Ovary (tissue), 9 donors: ENCODE data around the gene PRELID1. TPM values are rescaled to one million over a fixed set of nuclear protein-coding genes. Genes with fewer than 3 reads are reported as not detected.

Experiments
- DNase-seq, 5 donors: peaks; one replicate each; pipeline ENCODE4 v3.0.0-alpha.2; 2019 to 2020
- H3K27ac ChIP-seq, 2 donors: fragments of 200-600 bp; one replicate each; pipeline versions ENCODE4 v1.5.1 to v1.8.0; 2019 to 2022
- H3K27me3 ChIP-seq: fragments of 200-600 bp; one replicate; pipeline ENCODE4 v1.8.0; 2022
- H3K36me3 ChIP-seq: fragments of 200-600 bp; sonication (generic); one replicate; pipeline ENCODE4 v1.5.1; 2019
- H3K4me1 ChIP-seq: one replicate; pipeline ENCODE4 v1.8.1; 2013; ENCODE audit warnings: mild to moderate bottlenecking, moderate library complexity; ENCODE audit not compliant: insufficient read depth
- H3K4me3 ChIP-seq: fragments of 200-600 bp; sonication (generic); one replicate; pipeline ENCODE4 v1.5.1; 2017
- H3K9me3 ChIP-seq, 2 donors: fragments of 200-600 bp in 1 of 2; sonication (generic) in 1 of 2; one replicate each; pipeline versions ENCODE4 v1.5.1 to v1.8.1; 2013 to 2019; ENCODE audit warnings: mild to moderate bottlenecking in 1 of 2, moderate library complexity in 1 of 2
- CTCF ChIP-seq, 3 donors: fragments of 450-650 bp in 2 of 3; fragments of 200-600 bp in 1 of 3; IDR thresholded peaks; one replicate each; pipeline versions ENCODE4 v1.5.1 to v1.8.0; 2016 to 2022; ENCODE audit warnings: antibody characterized with exemption in 3 of 3, mild to moderate bottlenecking in 1 of 3
- EP300 ChIP-seq: sonication (generic); formaldehyde crosslinking; IDR thresholded peaks from one replicate; pipeline ENCODE4 v1.6.1; 2017; ENCODE audit warnings: antibody characterized with exemption
- POLR2A ChIP-seq: fragments of 450-650 bp; IDR thresholded peaks from one replicate; pipeline ENCODE4 v1.6.1; 2017; ENCODE audit warnings: antibody characterized with exemption, mild to moderate bottlenecking, moderate library complexity
- WGBS, 3 donors: extraction: QIAGEN DNeasy Blood & Tissue Kit in 1 of 3; methylation state at CpG; one replicate each; pipeline versions ENCODE4 v1.1.5 to v1.1.7; 2013 to 2017; 5-methylcytosine and 5-hydroxymethylcytosine counted together
- intact Hi-C, 4 donors: fragments of 100-400 bp; cut with DNase I; formaldehyde crosslinking; loops; one replicate each; pipeline versions ENCODE4 v1.11.0 to v1.15.1; 2022 to 2023
- polyA plus RNA-seq, 2 donors: library from polyadenylated mRNA; stranded (reverse); fragments of 200-250 nt in 1 of 2; fragments of 350-450 nt in 1 of 2; fragmentation: Illumina TruSeq in 1 of 2; extraction: RNeasy Lipid Tissue Mini Kit (QIAGEN cat#74804) in 1 of 2; gene quantifications; one replicate each; pipeline ENCODE4 v1.2.3, GENCODE V29; 2013 to 2014
- total RNA-seq, 7 donors: library from RNA; depleted of rRNA in 2 of 7; stranded (reverse); fragments of >200 nt in 2 of 7; fragmentation: NEBNext Ultra II Directional in 3 of 7; extraction: Animal tissue kit (Norgen Biotek cat#: 25700) in 3 of 7; gene quantifications; one replicate each; pipeline versions ENCODE4 v1.1.0 to v1.2.4, GENCODE V29; 2016 to 2023
- donor health status: DM: no; HTN: no; CAD: no; lungs with moderate emphysema.
- donor health status: DM: no; HTN: no; CAD: no.
- donor health status: Bipolar disorder and iron deficiency.
- donor health status: DM: yes; HTN: yes; CAD: no.
- donor health status: DM: no; HTN: no; CAD: no.
- donor health status: DM: yes; HTN: yes; CAD: no.

Gene PRELID1
- total and polyA plus RNA-seq, 9 donors = 42.8 to 96.8 (median 74.6) TPM

GRCh38 chr5:177269976-177270375, 33.6 kb upstream of the PRELID1 start:
- Histone ChIP-seq H3K27me3 (no peaks in the 10 kb centered on the region), H3K9me3 (no peaks in the 10 kb centered on the region), H3K36me3 (no peaks in the 10 kb centered on the region), H3K4me1 (no peaks in the 10 kb centered on the region), H3K27ac (no peak overlapping the region), H3K4me3 (no peak overlapping the region)
- no peak for DNase-seq
- intact Hi-C loops = no loop called here
- TF ChIP-seq CTCF (IDR thresholded peaks at IDR 0.05) = no peak
- TF ChIP-seq EP300 = no peak
- TF ChIP-seq POLR2A = no peak
- 77 to 83% (median 83%) methylated on average over 3 of the region's 3 CpGs for WGBS, 3 donors

GRCh38 chr5:177270653-177271052, 32.9 kb upstream of the PRELID1 start:
- no peak overlapping the region for H3K4me3 ChIP-seq
- TF ChIP-seq EP300 (no peak), POLR2A (no peak), CTCF (IDR thresholded peaks at IDR 0.05) (no peak)
- 90 to 94% (median 94%) methylated on average over 3 of the region's 3 CpGs for WGBS, 3 donors
- no peaks in the 10 kb centered on the region for H3K36me3 ChIP-seq
- H3K27me3 ChIP-seq = no peaks in the 10 kb centered on the region
- H3K9me3 ChIP-seq = no peaks in the 10 kb centered on the region
- no peak overlapping the region for H3K27ac ChIP-seq
- no peaks in the 10 kb centered on the region for H3K4me1 ChIP-seq
- intact Hi-C loops = no loop called here
- DNase-seq = no peak

- no peaks in the 10 kb centered on the region for H3K9me3 ChIP-seq
- no peaks in the 10 kb centered on the region for H3K4me1 ChIP-seq
- no peaks in the 10 kb centered on the region for H3K36me3 ChIP-seq
- H3K4me3 ChIP-seq = no peak overlapping the region
- TF ChIP-seq CTCF (IDR thresholded peaks at IDR 0.05) (no peak), EP300 (no peak), POLR2A (no peak)
- WGBS, 3 donors = 91 to 95% (median 91%) methylated on average over 4 of the region's 4 CpGs
- intact Hi-C loops = no loop called here
- H3K27ac ChIP-seq = no peak overlapping the region
- DNase-seq = no peak
- no peaks in the 10 kb centered on the region for H3K27me3 ChIP-seq
These were observed 32.5 kb upstream of the PRELID1 start for GRCh38 chr5:177271113-177271512.

GRCh38 chr5:177275883-177276282, 27.7 kb upstream of the PRELID1 start:
- no peaks in the 10 kb centered on the region for H3K9me3 ChIP-seq
- intact Hi-C loops = no loop called here
- DNase-seq = no peak
- no peak overlapping the region for H3K27ac ChIP-seq
- H3K27me3 ChIP-seq = no peaks in the 10 kb centered on the region
- H3K36me3 ChIP-seq = no peaks in the 10 kb centered on the region
- H3K4me3 ChIP-seq = no peak overlapping the region
- H3K4me1 ChIP-seq = no peaks in the 10 kb centered on the region
- 77 to 91% (median 85%) methylated on average over 6 of the region's 6 CpGs for whole genome bisulfite sequencing, 3 donors
- no peak for TF ChIP-seq CTCF (IDR thresholded peaks at IDR 0.05)
- TF ChIP-seq EP300 = no peak
- no peak for TF ChIP-seq POLR2A

- DNase-seq = no peak
- TF ChIP-seq EP300 (no peak), CTCF (IDR thresholded peaks at IDR 0.05) (no peak), POLR2A (no peak)
- no peaks in the 10 kb centered on the region for H3K4me1 ChIP-seq
- intact Hi-C loops = no loop called here
- H3K36me3 ChIP-seq = no peaks in the 10 kb centered on the region
- no peak overlapping the region for H3K27ac ChIP-seq
- no peak overlapping the region for H3K4me3 ChIP-seq
- H3K27me3 ChIP-seq = no peaks in the 10 kb centered on the region
- no peaks in the 10 kb centered on the region for H3K9me3 ChIP-seq
- 39 to 49% (median 41%) methylated on average over 1 of the region's 1 CpG for whole genome bisulfite sequencing, 3 donors
These were observed 26.7 kb upstream of the PRELID1 start for GRCh38 chr5:177276886-177277285.
